Liver (tissue), 9 donors: ENCODE data around the gene FANK1. TPM values are rescaled to one million over a fixed set of nuclear protein-coding genes. Genes with fewer than 3 reads are reported as not detected.
"Not testable (repeated sequence)": the region's sequence is repeated elsewhere in the genome, so short reads cannot be mapped to it uniquely, and the experiment has no call there.

Source experiments
- DNase-seq: peaks from one replicate; pipeline ENCODE4 v3.0.0-alpha.2; 2017; ENCODE audit warnings: low spot score
- H3K27ac ChIP-seq, 2 donors: one replicate each; pipeline ENCODE4 v1.7.0; 2013; ENCODE audit warnings: inconsistent platforms in 2 of 2, low read length in 2 of 2, control low read depth in 1 of 2, low read depth in 1 of 2, mild to moderate bottlenecking in 1 of 2
- H3K27me3 ChIP-seq, 4 donors: one replicate each; pipeline versions ENCODE4 v1.6.1 to v1.7.0; 2013; ENCODE audit warnings: low read length in 3 of 4, inconsistent platforms in 1 of 4, mild to moderate bottlenecking in 1 of 4, moderate library complexity in 1 of 4; ENCODE audit not compliant: control insufficient read depth in 4 of 4, insufficient read depth in 4 of 4
- H3K36me3 ChIP-seq, 4 donors: one replicate each; pipeline versions ENCODE4 v1.6.1 to v1.7.0; 2013; ENCODE audit warnings: low read length in 3 of 4, mild to moderate bottlenecking in 3 of 4, low read depth in 1 of 4, moderate library complexity in 1 of 4; ENCODE audit not compliant: control insufficient read depth in 4 of 4, insufficient read depth in 3 of 4
- H3K4me1 ChIP-seq, 4 donors: one replicate each; pipeline versions ENCODE4 v1.6.1 to v1.7.0; 2013; ENCODE audit warnings: low read length in 3 of 4, mild to moderate bottlenecking in 3 of 4, moderate library complexity in 1 of 4; ENCODE audit not compliant: control insufficient read depth in 4 of 4, insufficient read depth in 4 of 4
- H3K4me3 ChIP-seq, 3 donors: one replicate each; pipeline versions ENCODE4 v1.6.1 to v1.7.0; 2013; ENCODE audit warnings: low read length in 3 of 3, control low read depth in 1 of 3, low read depth in 1 of 3, mild to moderate bottlenecking in 1 of 3
- H3K9ac ChIP-seq, 2 donors: one replicate each; pipeline ENCODE4 v1.7.0; 2013; ENCODE audit warnings: low read length in 2 of 2, mild to moderate bottlenecking in 2 of 2, moderate library complexity in 2 of 2, control low read depth in 1 of 2, low read depth in 1 of 2
- H3K9me3 ChIP-seq, 4 donors: one replicate each; pipeline versions ENCODE4 v1.6.1 to v1.7.0; 2013; ENCODE audit warnings: low read length in 3 of 4; ENCODE audit not compliant: control insufficient read depth in 4 of 4
- ATF3 ChIP-seq: IDR thresholded peaks from 2 replicates; pipeline ENCODE4 v1.6.1; 2016; ENCODE audit warnings: antibody characterized with exemption
- EGR1 ChIP-seq, 2 donors: IDR thresholded peaks; 2 replicates each; pipeline ENCODE4 v1.6.1; 2016 to 2018; ENCODE audit warnings: antibody characterized with exemption in 2 of 2, low read depth in 2 of 2
- FOXA1 ChIP-seq: IDR thresholded peaks from 2 replicates; pipeline ENCODE4 v1.6.1; 2016; ENCODE audit warnings: antibody characterized with exemption
- FOXA2 ChIP-seq: IDR thresholded peaks from 2 replicates; pipeline ENCODE4 v1.6.1; 2016; ENCODE audit warnings: antibody characterized with exemption
- GABPA ChIP-seq, 2 donors: IDR thresholded peaks in 1 of 2; conservative IDR thresholded peaks in 1 of 2; 2 replicates each; pipeline ENCODE4 v1.6.1; 2016; ENCODE audit warnings: antibody characterized with exemption in 2 of 2, mild to moderate bottlenecking in 1 of 2, moderate library complexity in 1 of 2
- HNF4A ChIP-seq, 2 donors: conservative IDR thresholded peaks; 2 replicates each; pipeline ENCODE4 v1.6.1; 2016; ENCODE audit warnings: antibody characterized with exemption in 2 of 2, mild to moderate bottlenecking in 2 of 2
- HNF4G ChIP-seq: IDR thresholded peaks from 2 replicates; pipeline ENCODE4 v1.6.1; 2016; ENCODE audit warnings: antibody characterized with exemption
- JUND ChIP-seq, 2 donors: IDR thresholded peaks; 2 replicates each; pipeline ENCODE4 v1.6.1; 2016; ENCODE audit warnings: antibody characterized with exemption in 2 of 2
- MAX ChIP-seq: IDR thresholded peaks from 2 replicates; pipeline ENCODE4 v1.6.1; 2016; ENCODE audit warnings: antibody characterized with exemption
- NR2F2 ChIP-seq: IDR thresholded peaks from 2 replicates; pipeline ENCODE4 v1.6.1; 2016; ENCODE audit warnings: antibody characterized with exemption
- RAD21 ChIP-seq, 2 donors: IDR thresholded peaks; 2 replicates each; pipeline ENCODE4 v1.6.1; 2016; ENCODE audit warnings: antibody characterized with exemption in 2 of 2, mild to moderate bottlenecking in 2 of 2
- RXRA ChIP-seq, 2 donors: IDR thresholded peaks; 2 replicates each; pipeline ENCODE4 v1.6.1; 2017 to 2018; ENCODE audit warnings: antibody characterized with exemption in 2 of 2, mild to moderate bottlenecking in 1 of 2
- SP1 ChIP-seq: IDR thresholded peaks from 2 replicates; pipeline ENCODE4 v1.6.1; 2018; ENCODE audit warnings: antibody characterized with exemption, mild to moderate bottlenecking
- TAF1 ChIP-seq: conservative IDR thresholded peaks from 2 replicates; pipeline ENCODE4 v1.6.1; 2016; ENCODE audit warnings: antibody characterized with exemption, mild to moderate bottlenecking
- YY1 ChIP-seq: IDR thresholded peaks from 2 replicates; pipeline ENCODE4 v1.6.1; 2016; ENCODE audit warnings: antibody characterized with exemption, mild to moderate bottlenecking
- ZBTB33 ChIP-seq: IDR thresholded peaks from 2 replicates; pipeline ENCODE4 v1.6.1; 2016; ENCODE audit warnings: antibody characterized with exemption
- WGBS: extraction: QIAGEN DNeasy Blood & Tissue Kit; methylation state at CpG from one replicate; pipeline ENCODE4 v1.1.7; 2013; 5-methylcytosine and 5-hydroxymethylcytosine counted together
- polyA plus RNA-seq, 2 donors: library from polyadenylated mRNA; stranded (reverse) in 1 of 2; unstranded in 1 of 2; fragments of 200-250 nt in 1 of 2; fragments of >200 nt in 1 of 2; fragmentation: Nextera tagmentation in 1 of 2; extraction: Ambion mirVana in 1 of 2; gene quantifications; one replicate each; pipeline versions ENCODE4 v1.2.1 to v1.2.3, GENCODE V29; 2013 to 2015
- total RNA-seq, 2 donors: library from RNA; depleted of rRNA; stranded (reverse); fragments of >200 nt; gene quantifications; one replicate each; pipeline ENCODE4 v1.2.3, GENCODE V29; 2014
- TF ChIP-seq, protein P1 (sequence below): fragments of 150-350 bp; IDR thresholded peaks from 2 replicates; pipeline ENCODE4 v1.5.1; 2017; ENCODE audit warnings: improper control_type of control experiment, low read depth, low read length; ENCODE audit not compliant: missing input control
- TF ChIP-seq, protein P2 (sequence below): IDR thresholded peaks from 2 replicates; pipeline ENCODE4 v1.6.1; 2016; ENCODE audit warnings: antibody characterized with exemption, mild to moderate bottlenecking
- donor health status: healthy.
- donor health status: healthy.
- donor health status: healthy.
- donor health status: healthy.
- donor health status: healthy.

The FANK1 gene
- total and polyA plus RNA-seq, 4 donors = 0.28 TPM; not detected in 3

GRCh38 chr10:125927265-125927664 is 30.9 kb downstream of the FANK1 start:
- H3K36me3 ChIP-seq, H3K27me3 ChIP-seq, H3K4me3 ChIP-seq, H3K4me1 ChIP-seq, H3K9ac ChIP-seq, H3K27ac ChIP-seq, H3K9me3 ChIP-seq, DNase-seq: not testable (repeated sequence)
- WGBS = 82% methylated on average over 5 of the region's 5 CpGs

GRCh38 chr10:125928928-125929585 is 32.7 kb downstream of the FANK1 start:
- Histone ChIP-seq H3K9ac (no peak overlapping the region), H3K4me1 (no peaks in the 10 kb centered on the region), H3K27me3 (peaks cover 0 to 3% (median 0%) of the 10 kb centered on the region in 4 donors), H3K27ac (no peak overlapping the region), H3K36me3 (no peaks in the 10 kb centered on the region), H3K4me3 (no peak overlapping the region), H3K9me3 (no peaks in the 10 kb centered on the region)
- TF ChIP-seq FOXA1 (no peak), GABPA (IDR thresholded peaks at IDR 0.05 in 1 of 2, conservative IDR thresholded peaks at IDR 0.05 in 1 of 2) (no peak), RXRA (IDR thresholded peaks at IDR 0.05) (no peak), MAX (no peak), JUND (IDR thresholded peaks at IDR 0.05) (no peak), NR2F2 (no peak), FOXA2 (no peak), HNF4A (conservative IDR thresholded peaks at IDR 0.05) (no peak), YY1 (no peak), HNF4G (no peak), TAF1 (no peak), RAD21 (IDR thresholded peaks at IDR 0.05) (no peak), SP1 (no peak), ATF3 (no peak), EGR1 (IDR thresholded peaks at IDR 0.05; ENCODE audit: low read depth in 2 of 2) (no peak), ZBTB33 (no peak)
- TF ChIP-seq, protein P1, sequence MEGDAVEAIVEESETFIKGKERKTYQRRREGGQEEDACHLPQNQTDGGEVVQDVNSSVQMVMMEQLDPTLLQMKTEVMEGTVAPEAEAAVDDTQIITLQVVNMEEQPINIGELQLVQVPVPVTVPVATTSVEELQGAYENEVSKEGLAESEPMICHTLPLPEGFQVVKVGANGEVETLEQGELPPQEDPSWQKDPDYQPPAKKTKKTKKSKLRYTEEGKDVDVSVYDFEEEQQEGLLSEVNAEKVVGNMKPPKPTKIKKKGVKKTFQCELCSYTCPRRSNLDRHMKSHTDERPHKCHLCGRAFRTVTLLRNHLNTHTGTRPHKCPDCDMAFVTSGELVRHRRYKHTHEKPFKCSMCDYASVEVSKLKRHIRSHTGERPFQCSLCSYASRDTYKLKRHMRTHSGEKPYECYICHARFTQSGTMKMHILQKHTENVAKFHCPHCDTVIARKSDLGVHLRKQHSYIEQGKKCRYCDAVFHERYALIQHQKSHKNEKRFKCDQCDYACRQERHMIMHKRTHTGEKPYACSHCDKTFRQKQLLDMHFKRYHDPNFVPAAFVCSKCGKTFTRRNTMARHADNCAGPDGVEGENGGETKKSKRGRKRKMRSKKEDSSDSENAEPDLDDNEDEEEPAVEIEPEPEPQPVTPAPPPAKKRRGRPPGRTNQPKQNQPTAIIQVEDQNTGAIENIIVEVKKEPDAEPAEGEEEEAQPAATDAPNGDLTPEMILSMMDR = no peak
- TF ChIP-seq, protein P2, sequence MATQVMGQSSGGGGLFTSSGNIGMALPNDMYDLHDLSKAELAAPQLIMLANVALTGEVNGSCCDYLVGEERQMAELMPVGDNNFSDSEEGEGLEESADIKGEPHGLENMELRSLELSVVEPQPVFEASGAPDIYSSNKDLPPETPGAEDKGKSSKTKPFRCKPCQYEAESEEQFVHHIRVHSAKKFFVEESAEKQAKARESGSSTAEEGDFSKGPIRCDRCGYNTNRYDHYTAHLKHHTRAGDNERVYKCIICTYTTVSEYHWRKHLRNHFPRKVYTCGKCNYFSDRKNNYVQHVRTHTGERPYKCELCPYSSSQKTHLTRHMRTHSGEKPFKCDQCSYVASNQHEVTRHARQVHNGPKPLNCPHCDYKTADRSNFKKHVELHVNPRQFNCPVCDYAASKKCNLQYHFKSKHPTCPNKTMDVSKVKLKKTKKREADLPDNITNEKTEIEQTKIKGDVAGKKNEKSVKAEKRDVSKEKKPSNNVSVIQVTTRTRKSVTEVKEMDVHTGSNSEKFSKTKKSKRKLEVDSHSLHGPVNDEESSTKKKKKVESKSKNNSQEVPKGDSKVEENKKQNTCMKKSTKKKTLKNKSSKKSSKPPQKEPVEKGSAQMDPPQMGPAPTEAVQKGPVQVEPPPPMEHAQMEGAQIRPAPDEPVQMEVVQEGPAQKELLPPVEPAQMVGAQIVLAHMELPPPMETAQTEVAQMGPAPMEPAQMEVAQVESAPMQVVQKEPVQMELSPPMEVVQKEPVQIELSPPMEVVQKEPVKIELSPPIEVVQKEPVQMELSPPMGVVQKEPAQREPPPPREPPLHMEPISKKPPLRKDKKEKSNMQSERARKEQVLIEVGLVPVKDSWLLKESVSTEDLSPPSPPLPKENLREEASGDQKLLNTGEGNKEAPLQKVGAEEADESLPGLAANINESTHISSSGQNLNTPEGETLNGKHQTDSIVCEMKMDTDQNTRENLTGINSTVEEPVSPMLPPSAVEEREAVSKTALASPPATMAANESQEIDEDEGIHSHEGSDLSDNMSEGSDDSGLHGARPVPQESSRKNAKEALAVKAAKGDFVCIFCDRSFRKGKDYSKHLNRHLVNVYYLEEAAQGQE = no peak
- 78% methylated on average over 7 of the region's 7 CpGs for WGBS
- DNase-seq = no peak
